HEK293 (cell line): ENCODE measurements around the gene SMOC1.

Experiments used
- CTCF ChIA-PET: fragments of 350-600 bp; formaldehyde crosslinking; extraction: SDS; loops from one replicate; lab custom pipeline; 2021; ENCODE audit warnings: antibody characterized with exemption; lab: Yijun Ruan, JAX
- POLR2A ChIA-PET: fragments of 300-600 bp; formaldehyde crosslinking; extraction: SDS; loops from one replicate; lab custom pipeline; 2020; ENCODE audit warnings: antibody characterized with exemption, inconsistent platforms; lab: Yijun Ruan, JAX
- H3K27ac ChIP-seq: fragments of 200-500 bp; sonication (Bioruptor generic); 2 replicates; pipeline ENCODE4 v1.5.1; 2014; ENCODE audit warnings: low read depth, low read length, control low read depth, inconsistent platforms; ENCODE audit errors: extremely low read depth
- H3K36me3 ChIP-seq, 2 experiments: fragments of 200-500 bp in 1 of 2; sonication (Bioruptor generic) in 1 of 2; 1 replicate in 1 of 2; 2 replicates in 1 of 2; pipeline ENCODE4 v1.5.1; 2014 to 2017; ENCODE audit warnings: inconsistent platforms in 2 of 2, low read length in 2 of 2; ENCODE audit not compliant: control insufficient read depth in 2 of 2, insufficient read depth in 1 of 2
- H3K4me1 ChIP-seq: fragments of 200-500 bp; sonication (Bioruptor generic); 2 replicates; pipeline ENCODE4 v1.5.1; 2014; ENCODE audit warnings: mild to moderate bottlenecking, low read length, inconsistent platforms; ENCODE audit not compliant: control insufficient read depth, insufficient read depth
- H3K4me3 ChIP-seq: 2 replicates; pipeline ENCODE4 v1.5.1; 2011; ENCODE audit warnings: low read depth, mild to moderate bottlenecking, control low read depth, low read length, moderate library complexity
- H3K9me3 ChIP-seq: fragments of 200-500 bp; sonication (Bioruptor generic); 2 replicates; pipeline ENCODE4 v1.5.1; 2014; ENCODE audit warnings: low read depth, low read length, inconsistent platforms; ENCODE audit not compliant: control insufficient read depth, insufficient read depth
- GLI4 ChIP-seq: fragments of 450-650 bp; formaldehyde crosslinking; IDR thresholded peaks from 2 replicates; pipeline ENCODE4 v1.5.1; 2016; ENCODE audit warnings: missing biosample characterization, missing genetic modification characterization
- GLIS2 ChIP-seq: fragments of 450-650 bp; formaldehyde crosslinking; IDR thresholded peaks from 2 replicates; pipeline ENCODE4 v1.5.1; 2016; ENCODE audit warnings: missing biosample characterization, missing genetic modification characterization
- KLF8 ChIP-seq: fragments of 450-650 bp; formaldehyde crosslinking; IDR thresholded peaks from 2 replicates; pipeline ENCODE4 v1.5.1; 2016; ENCODE audit warnings: missing biosample characterization, missing genetic modification characterization
- MZF1 ChIP-seq: fragments of 450-650 bp; formaldehyde crosslinking; IDR thresholded peaks from 2 replicates; pipeline ENCODE4 v1.5.1; 2017; ENCODE audit warnings: missing biosample characterization, missing genetic modification characterization, borderline replicate concordance
- SALL2 ChIP-seq: fragments of 450-650 bp; formaldehyde crosslinking; IDR thresholded peaks from 2 replicates; pipeline ENCODE4 v1.5.0; 2017; ENCODE audit warnings: missing biosample characterization, mild to moderate bottlenecking, missing genetic modification characterization, borderline replicate concordance
- TCF7L2 ChIP-seq: IDR thresholded peaks from 2 replicates; pipeline ENCODE4 v1.6.1; 2011; ENCODE audit warnings: low read depth, mild to moderate bottlenecking, inconsistent platforms, low read length, moderate library complexity, borderline replicate concordance
- ZBTB10 ChIP-seq: fragments of 450-650 bp; formaldehyde crosslinking; IDR thresholded peaks from 2 replicates; pipeline ENCODE4 v1.5.1; 2016; ENCODE audit warnings: missing biosample characterization, missing genetic modification characterization
- ZEB2 ChIP-seq: fragments of 450-650 bp; formaldehyde crosslinking; IDR thresholded peaks from 2 replicates; pipeline ENCODE4 v1.5.1; 2016; ENCODE audit warnings: missing biosample characterization, missing genetic modification characterization
- ZFHX2 ChIP-seq: fragments of 450-650 bp; formaldehyde crosslinking; conservative IDR thresholded peaks from 2 replicates; pipeline ENCODE4 v1.5.1; 2016; ENCODE audit warnings: missing biosample characterization, missing genetic modification characterization
- ZNF133 ChIP-seq: fragments of 450-650 bp; formaldehyde crosslinking; IDR thresholded peaks from 2 replicates; pipeline ENCODE4 v1.5.1; 2016; ENCODE audit warnings: missing biosample characterization, missing genetic modification characterization
- ZNF184 ChIP-seq: fragments of 450-650 bp; IDR thresholded peaks from 2 replicates; pipeline ENCODE4 v1.5.1; 2018; ENCODE audit warnings: missing biosample characterization, mild to moderate bottlenecking, missing genetic modification characterization
- ZNF202 ChIP-seq: fragments of 450-650 bp; formaldehyde crosslinking; IDR thresholded peaks from 2 replicates; pipeline ENCODE4 v1.5.1; 2016; ENCODE audit warnings: missing biosample characterization, missing genetic modification characterization, borderline replicate concordance
- ZNF223 ChIP-seq: fragments of 450-650 bp; formaldehyde crosslinking; IDR thresholded peaks from 2 replicates; pipeline ENCODE4 v1.5.1; 2016; ENCODE audit warnings: missing biosample characterization, missing genetic modification characterization
- ZNF280D ChIP-seq: fragments of 450-650 bp; formaldehyde crosslinking; IDR thresholded peaks from 2 replicates; pipeline ENCODE4 v1.5.1; 2016; ENCODE audit warnings: missing biosample characterization, missing genetic modification characterization
- ZNF341 ChIP-seq: fragments of 450-650 bp; formaldehyde crosslinking; IDR thresholded peaks from 2 replicates; pipeline ENCODE4; 2016; ENCODE audit warnings: low read depth, missing biosample characterization, missing genetic modification characterization
- ZNF37A ChIP-seq: fragments of 450-650 bp; IDR thresholded peaks from 2 replicates; pipeline ENCODE4 v1.5.1; 2018; ENCODE audit warnings: missing biosample characterization, missing genetic modification characterization
- ZNF404 ChIP-seq: fragments of 450-650 bp; formaldehyde crosslinking; IDR thresholded peaks from 2 replicates; pipeline ENCODE4 v1.5.1; 2017; ENCODE audit warnings: missing biosample characterization, missing genetic modification characterization
- ZNF530 ChIP-seq: fragments of 450-650 bp; formaldehyde crosslinking; IDR thresholded peaks from 2 replicates; pipeline ENCODE4 v1.5.1; 2016; ENCODE audit warnings: low read depth, missing biosample characterization, missing genetic modification characterization
- ZNF558 ChIP-seq: fragments of 450-650 bp; formaldehyde crosslinking; IDR thresholded peaks from 2 replicates; pipeline ENCODE4 v1.5.1; 2016; ENCODE audit warnings: missing biosample characterization, missing genetic modification characterization
- ZNF596 ChIP-seq: fragments of 450-650 bp; IDR thresholded peaks from 2 replicates; pipeline ENCODE4 v1.5.0; 2018; ENCODE audit warnings: missing biosample characterization, mild to moderate bottlenecking, missing genetic modification characterization, moderate library complexity
- ZNF629 ChIP-seq: fragments of 450-650 bp; formaldehyde crosslinking; IDR thresholded peaks from 2 replicates; pipeline ENCODE4 v1.5.1; 2017; ENCODE audit warnings: missing biosample characterization, missing genetic modification characterization
- ZNF654 ChIP-seq: fragments of 450-650 bp; formaldehyde crosslinking; IDR thresholded peaks from 2 replicates; pipeline ENCODE4 v1.5.1; 2016; ENCODE audit warnings: low read depth, missing biosample characterization, missing genetic modification characterization
- ZNF776 ChIP-seq: fragments of 450-650 bp; formaldehyde crosslinking; IDR thresholded peaks from 2 replicates; pipeline ENCODE4 v1.5.0; 2017; ENCODE audit warnings: missing biosample characterization, missing genetic modification characterization, borderline replicate concordance
- ZSCAN4 ChIP-seq: fragments of 450-650 bp; formaldehyde crosslinking; IDR thresholded peaks from 2 replicates; pipeline ENCODE4 v1.5.1; 2017; ENCODE audit warnings: missing biosample characterization, missing genetic modification characterization

SMOC1 gene

GRCh38 chr14:69870613-69871012 lies 8.6 kb upstream of the SMOC1 start (continued):
- TF ChIP-seq KLF8 = no peak
- TF ChIP-seq SALL2 (tag by site-specific recombination) = no peak
- TF ChIP-seq ZNF404 = no peak

- no peak overlapping the region for H3K4me3 ChIP-seq
- no peaks in the 10 kb centered on the region for H3K4me1 ChIP-seq
- no peaks in the 10 kb centered on the region for H3K36me3 ChIP-seq
- no peak for TF ChIP-seq MZF1 (tag by site-specific recombination)
- TF ChIP-seq ZNF341 (tag by site-specific recombination) = no peak
- no peak for TF ChIP-seq ZNF558 (tag by site-specific recombination)
- TF ChIP-seq ZNF184 (tag by site-specific recombination) = no peak
- no peak for TF ChIP-seq ZNF202 (tag by site-specific recombination)
- no peak for TF ChIP-seq GLIS2
- TF ChIP-seq ZNF223 (tag by site-specific recombination) = no peak
- TF ChIP-seq TCF7L2 = no peak
- TF ChIP-seq ZEB2 = no peak
- no peak for TF ChIP-seq ZNF776
- no peak for TF ChIP-seq ZNF629 (tag by site-specific recombination)
- no peak for TF ChIP-seq ZBTB10 (tag by site-specific recombination)
- TF ChIP-seq ZFHX2 (tag by site-specific recombination) = no peak
- CTCF ChIA-PET = interaction anchor here (0.6 to 2.3 kb wide), 5 partner anchors 27 to 204 kb away, joined by 3 to 9 read pairs (median 3); no protein-coding TSS in a partner anchor
- H3K27ac ChIP-seq = no peak overlapping the region
- POLR2A ChIA-PET = no interaction called here
- no peaks in the 10 kb centered on the region for H3K9me3 ChIP-seq
These were observed 5.1 kb upstream of the SMOC1 start for GRCh38 chr14:69873877-69874780.

- CTCF ChIA-PET = interaction anchor here (0.6 to 5.1 kb wide), 10 partner anchors 11 to 197 kb away, joined by 3 to 73 read pairs (median 8); no protein-coding TSS in a partner anchor
- POLR2A ChIA-PET = no interaction called here
- H3K27ac ChIP-seq = no peak overlapping the region
These were observed 2.9 kb upstream of the SMOC1 start for GRCh38 chr14:69876221-69876847.

More at GRCh38 chr14:69876221-69876847, 2.9 kb upstream of the SMOC1 start:
- TF ChIP-seq GLI4 (tag by site-specific recombination) (no peak), ZNF133 (tag by site-specific recombination) (no peak), ZNF530 (tag by site-specific recombination) (no peak), ZNF654 (no peak), ZSCAN4 (tag by site-specific recombination) (no peak), ZNF596 (tag by site-specific recombination) (no peak), ZNF280D (no peak), ZNF37A (tag by site-specific recombination) (no peak)
- no peaks in the 10 kb centered on the region for H3K9me3 ChIP-seq
- no peak overlapping the region for H3K4me3 ChIP-seq
- H3K4me1 ChIP-seq = peaks cover 11% of the 10 kb centered on the region
- H3K36me3 ChIP-seq = no peaks in the 10 kb centered on the region
